Measurements from ENCODE around the gene CSMD2.

Gene CSMD2

DNA sequence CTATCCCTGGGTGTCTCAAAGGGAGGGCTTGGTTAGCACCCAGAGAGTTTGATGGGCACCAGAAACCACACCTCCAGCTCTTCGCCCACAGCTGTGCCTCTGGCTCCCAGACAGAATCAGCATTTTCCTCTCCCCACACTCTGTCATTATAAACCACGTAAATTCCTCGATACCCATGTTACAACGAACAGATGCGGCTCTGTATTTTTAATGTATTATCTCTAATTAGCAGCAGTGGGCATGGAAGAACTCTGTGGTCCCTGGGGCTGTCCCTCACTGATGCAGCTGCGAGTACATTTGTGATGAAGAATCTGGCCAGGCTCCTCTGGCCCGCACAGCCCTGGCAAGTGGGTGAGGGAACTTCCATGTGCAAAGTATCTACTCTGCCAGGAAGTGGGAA is 290.4 kb downstream of the CSMD2 start:
- no peaks in the 10 kb centered on the region for H3K4me1 Mint-ChIP-seq
- no peak overlapping the region for H3K4me3 Mint-ChIP-seq
- H3K27ac Mint-ChIP-seq: no peak overlapping the region
- H3K36me3 Mint-ChIP-seq: no peaks in the 10 kb centered on the region
- peaks cover 6% of the 10 kb centered on the region for H3K27me3 Mint-ChIP-seq
- ATAC-seq (ENCODE audit: low read depth) (no peak), DNase-seq (ENCODE audit: low spot score in 2 of 2) (no peak)
- peaks cover 1% of the 10 kb centered on the region for H3K9me3 Mint-ChIP-seq

GRCh38 chr1:33872683-33873082 is 292.3 kb downstream of the CSMD2 start:
- no peaks in the 10 kb centered on the region for H3K36me3 Mint-ChIP-seq
- H3K27me3 Mint-ChIP-seq: peaks cover 6% of the 10 kb centered on the region
- H3K9me3 Mint-ChIP-seq: peaks cover 1% of the 10 kb centered on the region
- no peaks in the 10 kb centered on the region for H3K4me1 Mint-ChIP-seq
- no peak overlapping the region for H3K4me3 Mint-ChIP-seq
- no peak overlapping the region for H3K27ac Mint-ChIP-seq
- ATAC-seq (ENCODE audit: low read depth): no peak
- DNase-seq (ENCODE audit: low spot score in 2 of 2): no peak

DNA sequence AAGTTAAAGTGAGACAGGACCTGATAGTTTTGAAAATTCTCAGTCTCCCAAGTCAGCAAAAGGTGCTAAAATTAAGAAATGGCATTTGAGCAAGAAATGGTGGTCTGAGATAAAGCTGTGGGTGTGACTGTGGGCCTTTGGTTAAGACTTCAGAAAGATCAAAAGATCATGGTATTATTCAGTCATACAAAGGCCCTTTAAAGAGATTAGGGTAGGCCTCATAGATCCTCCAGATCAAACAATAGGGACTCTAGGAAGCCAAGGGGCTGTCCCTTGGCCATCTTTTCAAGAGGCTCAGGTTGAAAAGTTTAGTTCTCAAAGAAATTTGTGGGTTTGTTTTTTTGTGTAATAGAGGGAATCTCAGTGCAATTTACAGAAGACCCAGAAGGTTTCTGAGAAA is 292.8 kb downstream of the CSMD2 start:
- H3K27ac Mint-ChIP-seq: no peak overlapping the region
- ATAC-seq (ENCODE audit: low read depth) (no peak), DNase-seq (ENCODE audit: low spot score in 2 of 2) (no peak)
- H3K4me3 Mint-ChIP-seq: no peak overlapping the region
- peaks cover 1% of the 10 kb centered on the region for H3K9me3 Mint-ChIP-seq
- no peaks in the 10 kb centered on the region for H3K36me3 Mint-ChIP-seq
- H3K27me3 Mint-ChIP-seq: peaks cover 6% of the 10 kb centered on the region
- H3K4me1 Mint-ChIP-seq: no peaks in the 10 kb centered on the region

DNA sequence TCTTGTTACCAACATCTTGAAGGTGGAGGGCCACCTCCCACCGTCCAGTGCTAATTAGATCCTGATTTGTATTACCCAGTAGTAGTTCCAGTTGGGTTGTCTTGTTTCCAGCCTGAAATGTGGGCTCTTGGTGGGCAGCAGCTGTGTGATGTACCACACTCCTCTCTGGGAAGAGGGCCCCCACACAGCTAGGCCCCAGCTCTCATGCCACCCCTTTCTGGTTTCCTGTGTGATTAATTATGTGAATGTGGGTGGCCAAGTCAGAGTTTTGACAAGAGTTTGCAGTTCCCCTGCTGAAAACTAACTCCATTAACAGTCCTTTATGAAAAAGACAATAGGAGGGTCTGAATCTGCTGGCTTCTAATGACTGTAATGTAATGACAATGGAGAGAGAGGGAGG is 297.3 kb downstream of the CSMD2 start:
- Mint-ChIP-seq H3K9me3 (peaks cover 1% of the 10 kb centered on the region), H3K27me3 (peaks cover 8% of the 10 kb centered on the region), H3K36me3 (no peaks in the 10 kb centered on the region), H3K4me3 (no peak overlapping the region), H3K4me1 (no peaks in the 10 kb centered on the region), H3K27ac (no peak overlapping the region)
- ATAC-seq (ENCODE audit: low read depth) (no peak), DNase-seq (ENCODE audit: low spot score in 2 of 2) (no peak)

DNA sequence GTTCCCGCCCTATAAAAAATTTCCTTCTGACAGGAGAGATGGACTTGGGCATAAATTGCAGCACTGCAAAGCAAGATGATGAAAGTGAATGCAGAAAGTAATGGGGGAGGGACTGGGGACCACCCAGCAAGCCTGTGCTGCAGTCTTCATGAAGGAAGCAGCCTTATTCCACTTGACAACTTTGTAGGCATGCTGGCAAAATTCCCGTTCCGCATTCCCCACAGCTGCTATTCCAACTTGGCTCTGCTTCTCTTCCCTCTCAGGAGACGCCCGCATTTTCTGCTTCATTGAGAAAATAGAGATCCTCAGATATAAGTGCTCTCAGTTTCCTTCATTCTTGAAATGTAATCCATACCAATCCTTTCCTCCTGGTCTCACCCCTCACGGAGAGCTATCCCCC is 298.7 kb downstream of the CSMD2 start:
- H3K36me3 Mint-ChIP-seq: no peaks in the 10 kb centered on the region
- ATAC-seq (ENCODE audit: low read depth) (no peak), DNase-seq (ENCODE audit: low spot score in 2 of 2) (no peak)
- H3K4me1 Mint-ChIP-seq: no peaks in the 10 kb centered on the region
- H3K9me3 Mint-ChIP-seq: peaks cover 1% of the 10 kb centered on the region
- H3K27me3 Mint-ChIP-seq: peaks cover 10% of the 10 kb centered on the region
- no peak overlapping the region for H3K4me3 Mint-ChIP-seq
- H3K27ac Mint-ChIP-seq: no peak overlapping the region

- H3K27me3 Mint-ChIP-seq: peaks cover 11% of the 10 kb centered on the region
- H3K27ac Mint-ChIP-seq: no peak overlapping the region
- H3K36me3 Mint-ChIP-seq: no peaks in the 10 kb centered on the region
- no peak overlapping the region for H3K4me3 Mint-ChIP-seq
- ATAC-seq (ENCODE audit: low read depth) (no peak), DNase-seq (ENCODE audit: low spot score in 2 of 2) (no peak)
- H3K4me1 Mint-ChIP-seq: no peaks in the 10 kb centered on the region
- peaks cover 1% of the 10 kb centered on the region for H3K9me3 Mint-ChIP-seq
Measured at GRCh38 chr1:33864460-33865389, 300.3 kb downstream of the CSMD2 start.

- Mint-ChIP-seq H3K36me3 (no peaks in the 10 kb centered on the region), H3K4me3 (no peak within 1 kb of the TSS), H3K27ac (no peak within 1 kb of the TSS), H3K4me1 (no peaks in the 10 kb centered on the region), H3K9me3 (peaks cover 1% of the 10 kb centered on the region), H3K27me3 (peaks cover 16% of the 10 kb centered on the region)
- ATAC-seq (ENCODE audit: low read depth) (no peak), DNase-seq (ENCODE audit: low spot score in 2 of 2) (no peak)
Measured at GRCh38 chr1:33863779-33864178, 301.3 kb downstream of the CSMD2 start, which contains the start of gene HMGB4. TSS of gene HMGB4 (plus strand) at chr1:33864079. CDS start at chr1:33864192, 113 bp downstream.

GRCh38 chr1:33860671-33861070 is 304.4 kb downstream of the CSMD2 start:
- Mint-ChIP-seq H3K27me3 (peaks cover 22% of the 10 kb centered on the region), H3K27ac (no peak overlapping the region), H3K4me3 (no peak overlapping the region), H3K36me3 (no peaks in the 10 kb centered on the region), H3K4me1 (no peaks in the 10 kb centered on the region), H3K9me3 (peaks cover 1% of the 10 kb centered on the region)
- ATAC-seq (ENCODE audit: low read depth) (no peak), DNase-seq (ENCODE audit: low spot score in 2 of 2) (no peak)

- no peaks in the 10 kb centered on the region for H3K4me1 Mint-ChIP-seq
- DNase-seq (ENCODE audit: low spot score in 2 of 2): no peak
- no peaks in the 10 kb centered on the region for H3K36me3 Mint-ChIP-seq
- ATAC-seq (ENCODE audit: low read depth): no peak
- no peaks in the 10 kb centered on the region for H3K9me3 Mint-ChIP-seq
- peaks cover 16% of the 10 kb centered on the region for H3K27me3 Mint-ChIP-seq
- no peak overlapping the region for H3K27ac Mint-ChIP-seq
- no peak overlapping the region for H3K4me3 Mint-ChIP-seq
Measured at GRCh38 chr1:33854091-33854490, 310.9 kb downstream of the CSMD2 start.

GRCh38 chr1:33853431-33853830 is 311.6 kb downstream of the CSMD2 start:
- ATAC-seq (ENCODE audit: low read depth): no peak
- no peak overlapping the region for H3K27ac Mint-ChIP-seq
- H3K4me3 Mint-ChIP-seq: no peak overlapping the region
- no peak for DNase-seq (ENCODE audit: low spot score in 2 of 2)
- peaks cover 13% of the 10 kb centered on the region for H3K27me3 Mint-ChIP-seq
- H3K9me3 Mint-ChIP-seq: no peaks in the 10 kb centered on the region
- no peaks in the 10 kb centered on the region for H3K36me3 Mint-ChIP-seq
- H3K4me1 Mint-ChIP-seq: no peaks in the 10 kb centered on the region

- H3K36me3 Mint-ChIP-seq: no peaks in the 10 kb centered on the region
- no peak overlapping the region for H3K4me3 Mint-ChIP-seq
- no peak overlapping the region for H3K27ac Mint-ChIP-seq
- no peaks in the 10 kb centered on the region for H3K4me1 Mint-ChIP-seq
- H3K9me3 Mint-ChIP-seq: no peaks in the 10 kb centered on the region
- H3K27me3 Mint-ChIP-seq: peaks cover 11% of the 10 kb centered on the region
- ATAC-seq (ENCODE audit: low read depth) (no peak), DNase-seq (ENCODE audit: low spot score in 2 of 2) (no peak)
Measured at GRCh38 chr1:33852711-33853110, 312.3 kb downstream of the CSMD2 start.

- H3K36me3 Mint-ChIP-seq: no peaks in the 10 kb centered on the region
- H3K27ac Mint-ChIP-seq: no peak overlapping the region
- ATAC-seq (ENCODE audit: low read depth): no peak
- no peak for DNase-seq (ENCODE audit: low spot score in 2 of 2)
- peaks cover 9% of the 10 kb centered on the region for H3K27me3 Mint-ChIP-seq
- H3K4me3 Mint-ChIP-seq: no peak overlapping the region
- no peaks in the 10 kb centered on the region for H3K9me3 Mint-ChIP-seq
- no peaks in the 10 kb centered on the region for H3K4me1 Mint-ChIP-seq
Measured at GRCh38 chr1:33850481-33850880, 314.5 kb downstream of the CSMD2 start.

DNA sequence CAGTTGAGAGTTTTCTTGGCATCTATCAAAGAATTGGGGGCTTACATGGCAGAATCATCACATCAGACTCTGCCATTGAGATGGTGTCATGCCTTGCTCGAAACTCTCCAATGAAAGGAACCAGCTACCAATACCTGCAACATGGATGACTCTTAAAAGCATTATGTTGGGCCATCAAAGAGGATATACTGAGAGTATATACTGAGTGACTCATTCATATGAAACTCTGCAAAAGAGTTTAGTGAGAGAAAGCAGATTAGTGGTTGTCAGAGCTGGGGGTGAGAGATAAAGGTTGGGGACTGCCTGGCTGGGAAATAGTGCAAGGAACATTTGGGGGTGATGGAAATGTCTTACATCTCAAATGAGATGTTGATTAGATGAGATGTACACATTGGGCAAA is 315.8 kb downstream of the CSMD2 start:
- Mint-ChIP-seq H3K9me3 (no peaks in the 10 kb centered on the region), H3K27ac (no peak overlapping the region), H3K36me3 (no peaks in the 10 kb centered on the region), H3K4me3 (no peak overlapping the region), H3K27me3 (peaks cover 9% of the 10 kb centered on the region), H3K4me1 (no peaks in the 10 kb centered on the region)
- no peak for ATAC-seq (ENCODE audit: low read depth)
- DNase-seq (ENCODE audit: low spot score in 2 of 2): no peak

DNA sequence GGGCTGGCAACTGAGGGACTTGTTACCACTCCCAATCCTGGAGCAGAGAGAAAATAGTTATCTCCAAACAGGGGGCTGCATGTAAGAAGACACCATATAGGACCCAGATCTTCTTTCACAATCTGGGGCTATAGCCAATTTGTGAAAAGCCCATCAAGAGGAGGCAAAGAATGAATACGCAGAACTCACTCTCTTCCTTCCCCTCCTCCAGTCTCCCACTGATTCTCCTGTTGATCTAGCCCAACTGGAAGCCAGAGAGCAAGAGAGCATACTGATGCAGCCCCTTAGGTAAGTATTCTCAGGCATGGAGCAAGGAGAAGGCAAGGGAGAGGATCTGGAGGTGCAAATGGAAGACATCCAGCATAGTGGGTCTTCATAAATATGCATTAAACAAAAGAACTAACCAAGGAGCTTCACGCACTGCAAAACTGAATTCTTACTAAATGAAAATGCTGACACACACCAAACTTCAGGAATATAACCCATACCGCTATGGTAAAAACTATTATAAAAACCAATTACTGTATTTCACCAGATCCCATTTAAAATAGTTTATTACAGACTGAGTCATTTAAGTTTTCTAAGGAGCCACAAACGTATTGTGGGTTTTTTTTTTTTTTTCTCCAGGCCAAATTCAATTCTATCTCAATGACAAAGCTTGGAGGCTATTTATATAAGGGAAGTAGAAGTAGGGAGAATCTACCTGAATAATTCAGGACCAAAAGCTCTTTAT is 316.7 kb downstream of the CSMD2 start:
- Mint-ChIP-seq H3K36me3 (no peaks in the 10 kb centered on the region), H3K4me3 (no peak overlapping the region), H3K27ac (no peak overlapping the region), H3K4me1 (no peaks in the 10 kb centered on the region), H3K27me3 (peaks cover 6% of the 10 kb centered on the region), H3K9me3 (no peaks in the 10 kb centered on the region)
- ATAC-seq (ENCODE audit: low read depth) (no peak), DNase-seq (ENCODE audit: low spot score in 2 of 2) (no peak)

Measured in memory B cell (primary cell).